GM12891 (cell line): ENCODE data around the gene IL22RA1.

ENCODE experiments used
- PAX5 ChIP-seq: IDR thresholded peaks from 2 replicates; pipeline ENCODE4 v1.6.1; 2011; ENCODE audit warnings: low read length, moderate library complexity, mild to moderate bottlenecking; ENCODE audit not compliant: insufficient read depth, severe bottlenecking
- POLR2A ChIP-seq: IDR thresholded peaks from 2 replicates; pipeline ENCODE4 v1.6.1; 2011; ENCODE audit warnings: low read depth, low read length, control low read depth
- POLR2AphosphoS5 ChIP-seq: IDR thresholded peaks from 2 replicates; pipeline ENCODE4 v1.6.1; 2011; ENCODE audit warnings: low read depth, low read length, control low read depth
- POU2F2 ChIP-seq: IDR thresholded peaks from 2 replicates; pipeline ENCODE4 v1.6.1; 2011; ENCODE audit warnings: low read depth, mild to moderate bottlenecking, control low read depth, low read length, moderate library complexity
- SPI1 ChIP-seq: IDR thresholded peaks from 2 replicates; pipeline ENCODE4 v1.6.1; 2011; ENCODE audit warnings: low read depth, low read length, control low read depth
- TAF1 ChIP-seq: IDR thresholded peaks from 2 replicates; pipeline ENCODE4 v1.6.1; 2011; ENCODE audit warnings: low read depth, low read length, control low read depth

- TF ChIP-seq TAF1: no peak
- no peak for TF ChIP-seq POLR2A
- no peak for TF ChIP-seq POLR2AphosphoS5
- TF ChIP-seq SPI1: no peak
- TF ChIP-seq PAX5: no peak
- no peak for TF ChIP-seq POU2F2
These were observed 44.3 kb upstream of the IL22RA1 start, which contains the start of gene IFNLR1 for GRCh38 chr1:24186993-24187790.
